ENCODE results near the gene FLVCR2.

DNA sequence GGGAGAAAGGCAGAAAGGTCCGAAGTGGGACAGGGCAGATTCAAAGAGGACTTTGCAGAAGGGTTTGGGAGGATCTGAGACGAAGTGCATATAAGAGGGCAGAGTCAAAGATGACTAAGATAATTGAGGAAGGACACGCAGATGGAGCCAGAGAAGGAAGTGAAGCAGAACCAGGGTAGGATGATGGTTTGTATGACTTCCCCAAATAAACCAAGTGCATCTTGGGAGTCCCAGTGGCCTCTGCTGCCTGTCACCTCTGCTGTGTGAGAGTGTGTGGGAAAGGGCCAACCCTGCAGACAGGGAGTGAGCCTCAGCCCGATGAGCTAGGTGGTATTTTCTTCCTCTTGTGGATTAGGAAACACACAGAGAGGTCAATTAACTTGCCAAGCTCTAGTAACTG is 36.8 kb downstream of the FLVCR2 start:
- TF ChIP-seq, protein P1, sequence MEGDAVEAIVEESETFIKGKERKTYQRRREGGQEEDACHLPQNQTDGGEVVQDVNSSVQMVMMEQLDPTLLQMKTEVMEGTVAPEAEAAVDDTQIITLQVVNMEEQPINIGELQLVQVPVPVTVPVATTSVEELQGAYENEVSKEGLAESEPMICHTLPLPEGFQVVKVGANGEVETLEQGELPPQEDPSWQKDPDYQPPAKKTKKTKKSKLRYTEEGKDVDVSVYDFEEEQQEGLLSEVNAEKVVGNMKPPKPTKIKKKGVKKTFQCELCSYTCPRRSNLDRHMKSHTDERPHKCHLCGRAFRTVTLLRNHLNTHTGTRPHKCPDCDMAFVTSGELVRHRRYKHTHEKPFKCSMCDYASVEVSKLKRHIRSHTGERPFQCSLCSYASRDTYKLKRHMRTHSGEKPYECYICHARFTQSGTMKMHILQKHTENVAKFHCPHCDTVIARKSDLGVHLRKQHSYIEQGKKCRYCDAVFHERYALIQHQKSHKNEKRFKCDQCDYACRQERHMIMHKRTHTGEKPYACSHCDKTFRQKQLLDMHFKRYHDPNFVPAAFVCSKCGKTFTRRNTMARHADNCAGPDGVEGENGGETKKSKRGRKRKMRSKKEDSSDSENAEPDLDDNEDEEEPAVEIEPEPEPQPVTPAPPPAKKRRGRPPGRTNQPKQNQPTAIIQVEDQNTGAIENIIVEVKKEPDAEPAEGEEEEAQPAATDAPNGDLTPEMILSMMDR (IDR thresholded peaks at IDR 0.05), result no peak
- TF ChIP-seq POLR2A (IDR thresholded peaks at IDR 0.05), result no peak
